ENCODE results near the gene FOXN1. TPM values are rescaled to one million over a fixed set of nuclear protein-coding genes. Genes with fewer than 3 reads are reported as not detected.

FOXN1 gene
- total RNA-seq, 1 donor from 2014 or later, result not detected

- no peak for DNase-seq (ENCODE audit: low spot score)
Measured at GRCh38 chr17:28478712-28479615, 27.2 kb upstream of the FOXN1 start.

- DNase-seq (ENCODE audit: low spot score), result no peak
Measured at GRCh38 chr17:28480278-28480677, 25.9 kb upstream of the FOXN1 start.

- no peak for DNase-seq (ENCODE audit: low spot score)
Measured at GRCh38 chr17:28480799-28481571, 25.2 kb upstream of the FOXN1 start.

- DNase-seq (ENCODE audit: low spot score), result no peak
Measured at GRCh38 chr17:28482551-28483199, 23.5 kb upstream of the FOXN1 start.

- DNase-seq (ENCODE audit: low spot score), result no peak
Measured at GRCh38 chr17:28484296-28484695, 21.9 kb upstream of the FOXN1 start.

GRCh38 chr17:28485049-28485448 lies 21.1 kb upstream of the FOXN1 start:
- no peak for DNase-seq (ENCODE audit: low spot score)

GRCh38 chr17:28487881-28488532 lies 18.1 kb upstream of the FOXN1 start:
- DNase-seq (ENCODE audit: low spot score), result no peak

GRCh38 chr17:28488533-28489276 lies 17.4 kb upstream of the FOXN1 start:
- DNase-seq (ENCODE audit: low spot score), result no peak

- no peak for DNase-seq (ENCODE audit: low spot score)
Measured at GRCh38 chr17:28491286-28491685, 14.9 kb upstream of the FOXN1 start.

- no peak for DNase-seq (ENCODE audit: low spot score)
Measured at GRCh38 chr17:28491860-28492259, 14.3 kb upstream of the FOXN1 start.

- DNase-seq (ENCODE audit: low spot score), result peak; percentile 32
Measured at GRCh38 chr17:28492352-28493310, 13.5 kb upstream of the FOXN1 start.

GRCh38 chr17:28493460-28493859 lies 12.7 kb upstream of the FOXN1 start:
- DNase-seq (ENCODE audit: low spot score), result peak; percentile 54

GRCh38 chr17:28494445-28495188 lies 11.5 kb upstream of the FOXN1 start:
- DNase-seq (ENCODE audit: low spot score), result peak; percentile 72

GRCh38 chr17:28495635-28496034 lies 10.5 kb upstream of the FOXN1 start:
- DNase-seq (ENCODE audit: low spot score), result no peak

- no peak for DNase-seq (ENCODE audit: low spot score)
Measured at GRCh38 chr17:28497931-28498330, 8.2 kb upstream of the FOXN1 start.

- DNase-seq (ENCODE audit: low spot score), result peak; percentile 35
Measured at GRCh38 chr17:28498652-28499363, 7.3 kb upstream of the FOXN1 start.

- DNase-seq (ENCODE audit: low spot score), result no peak
Measured at GRCh38 chr17:28499364-28499664, 6.8 kb upstream of the FOXN1 start.

- no peak for DNase-seq (ENCODE audit: low spot score)
Measured at GRCh38 chr17:28499684-28500357, 6.3 kb upstream of the FOXN1 start.
